K562 (cell line): ENCODE results near the gene TPX2. TPM values are rescaled to one million over a fixed set of nuclear protein-coding genes. Genes with fewer than 3 reads are reported as not detected.

ENCODE experiments used
- ATAC-seq: fragments of 200-7000 bp; cut with Tn5 transposase; 3 replicates; pipeline ENCODE4 v1.9.1; 2020; ENCODE audit warnings: moderate library complexity
- BruUV-seq: library from RNA; stranded (reverse); fragments of 400-500 nt; replicated peaks from 2 replicates; lab custom pipeline; 2021; lab: Mats Ljungman, UMichigan
- CTCF ChIA-PET: fragments of 300-600 bp; formaldehyde crosslinking; extraction: SDS; loops from one replicate; lab custom pipeline; 2021; ENCODE audit warnings: low intra/inter-chr PET ratio; lab: Yijun Ruan, JAX
- POLR2A ChIA-PET: fragments of 300-600, 350-650 bp; sonication (Branson Sonifier 250); formaldehyde crosslinking; extraction: SDS; loops from one replicate; lab custom pipeline; 2021; ENCODE audit warnings: antibody characterized with exemption, inconsistent platforms; lab: Yijun Ruan, JAX
- DNase-seq, 4 experiments: peaks; one replicate each; pipeline versions ENCODE4 v3.0.0 to v3.0.0-alpha.2; 2011 to 2018; ENCODE audit warnings: low spot score in 3 of 4, mixed read lengths in 3 of 4; ENCODE audit errors: extremely low read depth in 1 of 4
- FAIRE-seq: peaks from 2 replicates; lab custom pipeline; 2011; peaks lifted over from hg19 to GRCh38; lab: Jason Lieb, UNC
- H2AFZ ChIP-seq: 2 replicates; pipeline ENCODE4 v1.6.0; 2011; ENCODE audit warnings: low read depth, low read length, control low read depth, inconsistent platforms
- H3K27ac ChIP-seq: fragments of 200-600 bp; 3 replicates; pipeline ENCODE4 v1.8.0; 2011; ENCODE audit warnings: low read depth, mild to moderate bottlenecking, control low read depth, inconsistent platforms, low read length, moderate library complexity, mixed read lengths; ENCODE audit errors: extremely low read depth
- H3K27me3 ChIP-seq, 2 experiments: fragments of 300-600 bp in 1 of 2; 2 replicates in 1 of 2; 3 replicates in 1 of 2; pipeline versions ENCODE4 v1.6.0 to v1.8.0; 2011; ENCODE audit warnings: inconsistent platforms in 2 of 2, low read length in 2 of 2, mild to moderate bottlenecking in 1 of 2, mixed read lengths in 1 of 2, moderate library complexity in 1 of 2; ENCODE audit not compliant: control insufficient read depth in 2 of 2, insufficient read depth in 2 of 2
- H3K36me3 ChIP-seq: fragments of 300-600 bp; 3 replicates; pipeline ENCODE4 v1.8.0; 2011; ENCODE audit warnings: mild to moderate bottlenecking, low read length, inconsistent platforms; ENCODE audit not compliant: control insufficient read depth, insufficient read depth
- H3K4me1 ChIP-seq, 2 experiments: fragments of 200-600 bp in 1 of 2; replicated peaks in 1 of 2; 2 replicates in 1 of 2; 3 replicates in 1 of 2; pipeline versions ENCODE4 v1.5.1 to v1.8.0; 2011; ENCODE audit warnings: inconsistent platforms in 2 of 2, low read length in 2 of 2, mild to moderate bottlenecking in 1 of 2, mixed read lengths in 1 of 2, moderate library complexity in 1 of 2; ENCODE audit not compliant: control insufficient read depth in 2 of 2, insufficient read depth in 2 of 2
- H3K4me2 ChIP-seq: 2 replicates; pipeline ENCODE4 v1.6.1; 2011; ENCODE audit warnings: low read length, control low read depth, inconsistent platforms, mixed read lengths; ENCODE audit not compliant: insufficient read depth
- H3K4me3 ChIP-seq: fragments of 200-600 bp; sonication (generic), shearing (Covaris generic); 2 replicates; pipeline ENCODE4 v1.5.1; 2016; ENCODE audit warnings: control low read depth, inconsistent platforms
- H3K79me2 ChIP-seq: fragments of 200-600 bp; 3 replicates; pipeline ENCODE4 v1.8.0; 2011; ENCODE audit warnings: low read length, inconsistent platforms; ENCODE audit not compliant: control insufficient read depth, insufficient read depth
- H3K9ac ChIP-seq, 2 experiments: 2 replicates each; pipeline versions ENCODE4 v1.6.0 to v1.6.1; 2011; ENCODE audit warnings: low read depth in 2 of 2, low read length in 2 of 2, control low read depth in 1 of 2, inconsistent platforms in 1 of 2, mild to moderate bottlenecking in 1 of 2, mixed read lengths in 1 of 2; ENCODE audit not compliant: insufficient read depth in 1 of 2
- H3K9me1 ChIP-seq: one replicate; pipeline ENCODE4 v1.6.0; 2011; ENCODE audit warnings: inconsistent platforms, mild to moderate bottlenecking, low read length, moderate library complexity; ENCODE audit not compliant: control insufficient read depth, insufficient read depth
- H3K9me3 ChIP-seq: replicated peaks from 2 replicates; pipeline ENCODE4 v1.5.1; 2011; ENCODE audit warnings: low read depth, low read length, inconsistent platforms; ENCODE audit not compliant: control insufficient read depth, insufficient read depth
- H4K20me1 ChIP-seq: replicated peaks from 2 replicates; pipeline ENCODE4 v1.6.1; 2011; ENCODE audit warnings: low read length, inconsistent platforms, mixed read lengths; ENCODE audit not compliant: control insufficient read depth, insufficient read depth
- ARNT ChIP-seq, 2 experiments: fragments of 450-650 bp; IDR thresholded peaks; 2 replicates each; pipeline ENCODE4 v1.6.1; 2016; ENCODE audit warnings: mild to moderate bottlenecking in 1 of 2
- ASH1L ChIP-seq: fragments of 450-650 bp; IDR thresholded peaks from 2 replicates; pipeline ENCODE4 v1.6.1; 2018; ENCODE audit warnings: borderline replicate concordance, mild to moderate bottlenecking, low read depth; ENCODE audit not compliant: partially characterized antibody
- CC2D1A ChIP-seq: fragments of 450-650 bp; IDR thresholded peaks from 2 replicates; pipeline ENCODE4 v1.6.1; 2017; ENCODE audit warnings: mild to moderate bottlenecking
- EP300 ChIP-seq: IDR thresholded peaks from 2 replicates; pipeline ENCODE4 v1.6.1; 2012; ENCODE audit warnings: low read length, improper control_type of control experiment
- IRF1 ChIP-seq: sonication (generic); formaldehyde crosslinking; IDR thresholded peaks from 2 replicates; pipeline ENCODE4 v1.8.0; 2022; ENCODE audit warnings: missing genetic modification reagents, mild to moderate bottlenecking, borderline replicate concordance
- KAT2B ChIP-seq: IDR thresholded peaks from one replicate; pipeline ENCODE4 v1.6.1; 2012; ENCODE audit warnings: low read depth, mild to moderate bottlenecking, control low read depth, inconsistent platforms, low read length, moderate library complexity
- NUFIP1 ChIP-seq: fragments of 450-650 bp; IDR thresholded peaks from 2 replicates; pipeline ENCODE4 v1.6.1; 2018; ENCODE audit not compliant: partially characterized antibody
- POU5F1 ChIP-seq: fragments of 150-350 bp; IDR thresholded peaks from 2 replicates; pipeline ENCODE4 v1.6.1; 2014; ENCODE audit warnings: borderline replicate concordance, low read length, low read depth, mild to moderate bottlenecking; ENCODE audit not compliant: partially characterized antibody
- PPARD ChIP-seq: fragments of 250-450 bp; sonication (Bioruptor Pico); IDR thresholded peaks from 2 replicates; pipeline ENCODE4 v1.8.0; 2022; ENCODE audit warnings: inconsistent platforms, mild to moderate bottlenecking, moderate library complexity
- RNF219 ChIP-seq: fragments of 250-450 bp; sonication (Bioruptor Pico); IDR thresholded peaks from 2 replicates; pipeline ENCODE4 v1.5.0; 2022; ENCODE audit warnings: mild to moderate bottlenecking
- SIN3A ChIP-seq, 2 experiments: fragments of 150-350 bp in 1 of 2; IDR thresholded peaks; 2 replicates each; pipeline ENCODE4 v1.6.1; 2011 to 2016; ENCODE audit warnings: borderline replicate concordance in 2 of 2, low read depth in 2 of 2, low read length in 2 of 2, mild to moderate bottlenecking in 2 of 2, moderate library complexity in 2 of 2; ENCODE audit not compliant: control insufficient read depth in 1 of 2
- SMARCE1 ChIP-seq: fragments of 450-650 bp; IDR thresholded peaks from 2 replicates; pipeline ENCODE4 v1.7.1; 2016; ENCODE audit warnings: mild to moderate bottlenecking
- SPI1 ChIP-seq: IDR thresholded peaks from 2 replicates; pipeline ENCODE4 v1.6.1; 2011; ENCODE audit warnings: low read depth, low read length, control low read depth, borderline replicate concordance
- ZNF165 ChIP-seq: fragments of 250-450 bp; sonication (Bioruptor Pico); IDR thresholded peaks from 2 replicates; pipeline ENCODE4 v1.4.0; 2020; ENCODE audit warnings: borderline replicate concordance
- ZNF232 ChIP-seq: sonication (generic); formaldehyde crosslinking; IDR thresholded peaks from 2 replicates; pipeline ENCODE4 v1.8.0; 2022; ENCODE audit warnings: mild to moderate bottlenecking, missing genetic modification reagents
- ZNF583 ChIP-seq: fragments of 250-450 bp; sonication (Bioruptor Pico); IDR thresholded peaks from 2 replicates; pipeline ENCODE4 v1.4.0; 2020
- WGBS: fragments of 100-300 bp; shearing (Covaris generic); methylation state at CpG from one replicate; pipeline ENCODE4 v1.1.6; 2016; ENCODE audit warnings: low coverage, mixed read lengths; ENCODE audit not compliant: insufficient coverage; ENCODE audit errors: missing lambda C conversion rate; 5-methylcytosine and 5-hydroxymethylcytosine counted together
- in situ Hi-C: fragments of 300-500 bp; cut with MboI; formaldehyde crosslinking; loops from 4 replicates; pipeline ENCODE4 v1.15.0; 2018; ENCODE audit warnings: inconsistent platforms, mixed read lengths
- intact Hi-C: fragments of 100-400 bp; cut with micrococcal nuclease; formaldehyde crosslinking; loops from 2 replicates; pipeline ENCODE4 v1.14.2; 2022
- polyA plus RNA-seq, 8 experiments: library from polyadenylated mRNA; depleted of rRNA in 4 of 8; stranded (reverse) in 5 of 8; unstranded in 3 of 8; fragments of >200 nt; fragmentation: Nextera tagmentation in 2 of 8; fragmentation: Illumina TruSeq in 1 of 8; extraction: Ambion mirVana in 2 of 8; extraction: Trizol in 1 of 8; gene quantifications; 2 replicates each; pipeline versions ENCODE4 v1.2.1 to v1.2.3, GENCODE V29; 2011 to 2014; ENCODE audit warnings: inconsistent platforms in 1 of 8, missing spikeins in 1 of 8
- total RNA-seq, 7 experiments: library from RNA; depleted of rRNA in 6 of 7; stranded (reverse); fragments of >200 nt in 6 of 7; fragmentation: Illumina TruSeq in 2 of 7; extraction: Trizol in 2 of 7; gene quantifications; 2 replicates each; pipeline versions ENCODE4 v1.2.1 to v1.2.3, GENCODE V29; 2011 to 2021; ENCODE audit warnings: low replicate concordance in 1 of 7

The TPX2 gene
- total and polyA plus RNA-seq, 9 of the 15 experiments (the other 6 are each of a cell fraction or from before 2014, with no cell fraction given) = 48.0 to 241 (median 133) TPM

- no peak for TF ChIP-seq SMARCE1
Observed at GRCh38 chr20:31759836-31760518, 20.9 kb downstream of the TPX2 start (continued).

DNA sequence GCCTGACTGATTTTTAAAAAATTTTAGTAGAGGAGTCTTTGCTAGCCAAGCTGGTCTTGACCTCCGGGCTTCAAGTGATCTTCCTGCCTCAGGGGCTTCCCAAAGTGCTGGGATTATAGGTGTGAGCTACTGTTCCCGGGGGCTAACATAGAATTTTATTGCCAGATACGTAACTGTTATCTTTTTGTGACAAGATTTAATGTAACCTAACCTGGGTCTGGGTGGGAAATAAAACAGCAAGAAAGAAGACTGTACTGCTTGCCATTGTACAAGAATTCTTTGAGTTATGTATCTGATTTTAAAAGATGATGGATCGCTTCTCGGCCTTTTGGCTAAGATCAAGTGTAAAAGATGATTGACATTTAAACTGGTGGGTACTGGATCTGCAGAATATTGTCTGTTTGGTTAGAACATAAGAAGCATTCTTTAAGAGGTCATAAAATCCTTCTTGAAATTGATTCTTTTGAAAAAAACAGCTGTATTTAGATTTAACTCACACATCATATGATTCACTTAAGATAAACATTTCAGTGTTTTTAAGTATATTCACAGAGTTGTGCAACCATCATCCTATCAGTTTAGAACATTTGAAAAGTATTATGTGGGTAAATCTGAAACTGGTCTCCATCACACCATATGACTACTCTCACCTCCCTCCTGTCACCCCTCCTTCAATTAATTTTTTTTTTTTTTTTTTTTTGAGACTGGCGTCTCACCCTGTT, 21.6 kb downstream of the TPX2 start:
- Histone ChIP-seq H3K4me1 (no peaks in the 10 kb centered on the region), H3K9me3 (no peaks in the 10 kb centered on the region), H3K27ac (no peak overlapping the region), H3K4me3 (no peak overlapping the region), H3K27me3 (no peaks in the 10 kb centered on the region), H2AFZ (no peak overlapping the region), H3K36me3 (peaks cover 85% of the 10 kb centered on the region), H3K9ac (no peak overlapping the region), H3K79me2 (peaks cover 78% of the 10 kb centered on the region), H3K9me1 (no peaks in the 10 kb centered on the region), H4K20me1 (0 out of 2 replicates have a peak, but pooled peaks cover 6% of the 10 kb centered on the region), H3K4me2 (no peak overlapping the region)
- FAIRE-seq (no peak), ATAC-seq (no peak), DNase-seq (no peak)
- CTCF ChIA-PET = no interaction called here
- 95% methylated on average over 6 of the region's 6 CpGs for WGBS
- intact Hi-C loops (no loop called here), in situ Hi-C loops (no loop called here)
- no TSS peak for BruUV-seq
- POLR2A ChIA-PET = interaction anchor here (1.0 to 1.4 kb wide), 3 partner anchors 9 to 13 kb away, joined by 3 to 5 read pairs (median 3); no protein-coding TSS in a partner anchor
- no peak for TF ChIP-seq KAT2B
- no peak for TF ChIP-seq ARNT (IDR thresholded peaks at IDR 0.05)
- TF ChIP-seq SIN3A (IDR thresholded peaks at IDR 0.05; ENCODE audit: borderline replicate concordance in 2 of 2, control insufficient read depth in 1 of 2, low read depth in 2 of 2, low read length in 2 of 2) = no peak
- TF ChIP-seq ASH1L = no peak
- TF ChIP-seq ZNF583 (CRISPR knock-in tag) = no peak
- TF ChIP-seq SPI1 = no peak
- TF ChIP-seq PPARD (CRISPR knock-in tag) = no peak
- TF ChIP-seq RNF219 (CRISPR knock-in tag) = no peak
- TF ChIP-seq CC2D1A = no peak
- TF ChIP-seq ZNF232 (CRISPR knock-in tag) = no peak
- no peak for TF ChIP-seq EP300
- no peak for TF ChIP-seq NUFIP1
- TF ChIP-seq ZNF165 (CRISPR knock-in tag) = no peak
- no peak for TF ChIP-seq POU5F1
- TF ChIP-seq IRF1 (CRISPR knock-in tag) = no peak
